GM21515 (cell line): Measurements from ENCODE around the gene S100PBP.
A peak's percentile ranks its signal among the peaks of the same experiment; 100 is the strongest.

Source experiments
- ATAC-seq: cut with Tn5 transposase; IDR thresholded peaks from one replicate; pipeline ENCODE4 v1.9.1; 2021; ENCODE audit not compliant: unreplicated experiment

The S100PBP gene

GRCh38 chr1:32817159-32817814, at the start of gene S100PBP, which contains the start of gene YARS1:
S100PBP (plus strand) TSS chr1:32817653; CDS start chr1:32826100, 8,447 bp downstream.
YARS1 (minus strand) TSS chr1:32817358; CDS start chr1:32817244, 114 bp downstream.
- peak; percentile 77 for ATAC-seq

- no peak for ATAC-seq
Measured at GRCh38 chr1:32768110-32768850, 49.2 kb upstream of the S100PBP start.

- no peak for ATAC-seq
Measured at GRCh38 chr1:32769524-32770220, 47.8 kb upstream of the S100PBP start.

GRCh38 chr1:32770221-32770731, 47.2 kb upstream of the S100PBP start:
- no peak for ATAC-seq

GRCh38 chr1:32770741-32771548, 46.5 kb upstream of the S100PBP start:
- ATAC-seq = no peak

GRCh38 chr1:32771561-32772280, 45.7 kb upstream of the S100PBP start:
- ATAC-seq = no peak

DNA sequence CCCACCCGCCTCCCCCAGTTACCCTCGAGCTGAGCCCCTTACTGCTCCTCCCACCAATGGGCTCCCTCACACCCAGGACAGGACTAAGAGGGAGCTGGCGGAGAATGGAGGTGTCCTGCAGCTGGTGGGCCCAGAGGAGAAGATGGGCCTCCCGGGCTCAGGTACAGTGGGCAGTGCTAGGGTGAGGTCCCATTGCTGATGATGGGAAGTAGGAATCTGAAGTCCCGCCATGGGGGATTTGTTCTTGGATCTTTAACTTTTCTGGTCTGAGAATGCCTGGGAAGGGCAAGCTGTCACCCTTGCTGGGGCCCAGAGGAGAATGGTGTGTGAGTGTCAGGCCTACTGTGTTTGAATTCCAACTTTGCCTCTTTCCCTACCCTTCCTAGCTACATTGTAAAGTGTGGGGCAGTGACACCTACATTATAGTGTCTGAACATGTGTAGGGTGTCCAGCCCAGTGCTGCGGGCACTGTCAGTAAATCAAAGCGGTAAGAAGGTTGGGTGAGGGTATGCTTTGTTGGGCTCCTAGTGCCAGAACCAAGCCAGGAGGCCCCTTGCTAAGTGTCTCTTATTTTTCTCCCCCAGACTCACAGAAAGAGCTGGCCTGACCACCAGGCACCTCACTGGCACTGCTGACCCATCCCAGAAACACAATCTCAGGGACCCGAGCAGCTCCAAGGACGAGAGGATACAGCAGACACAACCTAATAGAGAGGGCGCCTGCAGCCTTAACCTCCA, 45.0 kb upstream of the S100PBP start:
- no peak for ATAC-seq

DNA sequence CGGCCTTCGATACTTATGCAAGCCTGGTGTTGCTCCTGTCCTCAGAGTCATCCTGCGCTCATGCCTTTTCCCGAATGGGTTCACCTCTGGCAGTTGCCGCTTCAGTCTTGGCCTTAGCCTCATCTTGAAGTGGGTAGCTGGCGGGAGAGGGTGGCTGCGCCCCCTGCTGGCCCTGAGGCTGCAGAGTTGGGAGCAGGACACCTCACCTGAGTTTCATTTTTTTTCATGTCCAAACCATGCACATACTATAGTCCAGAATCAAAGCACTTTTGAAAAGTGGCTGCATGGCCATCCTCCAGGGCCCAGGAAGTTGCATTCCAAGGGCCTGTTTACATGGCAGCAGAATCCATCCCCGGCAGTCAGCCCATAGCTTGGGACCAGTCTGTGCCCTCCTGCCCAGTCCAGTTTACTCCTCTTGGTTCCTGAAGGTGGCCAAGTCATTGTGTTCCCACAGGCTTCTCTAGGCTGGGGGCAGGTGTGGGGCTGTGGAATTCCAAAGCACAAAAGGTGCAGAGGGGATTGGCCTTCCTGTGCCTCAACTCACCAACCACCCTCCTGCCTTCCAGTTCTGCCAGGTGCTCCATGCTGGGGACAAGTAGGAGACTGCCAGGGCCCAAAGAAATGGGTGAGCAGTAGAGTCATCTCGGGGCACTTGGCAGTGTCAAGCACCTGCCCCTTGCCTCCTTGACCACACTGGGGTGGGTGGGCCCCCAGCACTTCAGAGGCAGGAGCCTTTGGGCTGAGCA, 44.3 kb upstream of the S100PBP start:
- ATAC-seq = no peak

DNA sequence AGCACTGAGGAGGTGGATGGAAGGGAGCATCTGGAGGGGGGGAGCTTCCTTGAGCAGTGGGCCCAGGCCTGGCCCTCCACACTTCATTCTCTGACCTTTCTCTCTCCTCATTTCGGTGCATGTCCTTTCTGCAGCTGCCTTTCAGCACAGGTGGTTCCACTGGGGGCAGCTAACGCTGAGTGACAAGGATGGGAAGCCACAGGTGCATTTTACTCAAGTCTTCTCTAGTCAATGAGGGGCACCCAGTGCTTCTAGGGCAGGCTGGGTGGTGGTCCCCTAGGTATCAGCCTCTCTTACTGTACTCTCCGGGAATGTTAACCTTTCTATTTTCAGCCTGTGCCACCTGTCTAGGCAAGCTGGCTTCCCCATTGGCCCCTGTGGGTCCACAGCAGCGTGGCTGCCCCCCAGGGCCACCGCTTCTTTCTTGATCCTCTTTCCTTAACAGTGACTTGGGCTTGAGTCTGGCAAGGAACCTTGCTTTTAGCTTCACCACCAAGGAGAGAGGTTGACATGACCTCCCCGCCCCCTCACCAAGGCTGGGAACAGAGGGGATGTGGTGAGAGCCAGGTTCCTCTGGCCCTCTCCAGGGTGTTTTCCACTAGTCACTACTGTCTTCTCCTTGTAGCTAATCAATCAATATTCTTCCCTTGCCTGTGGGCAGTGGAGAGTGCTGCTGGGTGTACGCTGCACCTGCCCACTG, 43.5 kb upstream of the S100PBP start:
- no peak for ATAC-seq

DNA sequence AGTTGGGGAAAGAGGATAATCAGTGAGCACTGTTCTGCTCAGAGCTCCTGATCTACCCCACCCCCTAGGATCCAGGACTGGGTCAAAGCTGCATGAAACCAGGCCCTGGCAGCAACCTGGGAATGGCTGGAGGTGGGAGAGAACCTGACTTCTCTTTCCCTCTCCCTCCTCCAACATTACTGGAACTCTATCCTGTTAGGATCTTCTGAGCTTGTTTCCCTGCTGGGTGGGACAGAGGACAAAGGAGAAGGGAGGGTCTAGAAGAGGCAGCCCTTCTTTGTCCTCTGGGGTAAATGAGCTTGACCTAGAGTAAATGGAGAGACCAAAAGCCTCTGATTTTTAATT, 43.0 kb upstream of the S100PBP start:
- ATAC-seq = no peak

GRCh38 chr1:32774950-32775634, 42.4 kb upstream of the S100PBP start:
- ATAC-seq = no peak

DNA sequence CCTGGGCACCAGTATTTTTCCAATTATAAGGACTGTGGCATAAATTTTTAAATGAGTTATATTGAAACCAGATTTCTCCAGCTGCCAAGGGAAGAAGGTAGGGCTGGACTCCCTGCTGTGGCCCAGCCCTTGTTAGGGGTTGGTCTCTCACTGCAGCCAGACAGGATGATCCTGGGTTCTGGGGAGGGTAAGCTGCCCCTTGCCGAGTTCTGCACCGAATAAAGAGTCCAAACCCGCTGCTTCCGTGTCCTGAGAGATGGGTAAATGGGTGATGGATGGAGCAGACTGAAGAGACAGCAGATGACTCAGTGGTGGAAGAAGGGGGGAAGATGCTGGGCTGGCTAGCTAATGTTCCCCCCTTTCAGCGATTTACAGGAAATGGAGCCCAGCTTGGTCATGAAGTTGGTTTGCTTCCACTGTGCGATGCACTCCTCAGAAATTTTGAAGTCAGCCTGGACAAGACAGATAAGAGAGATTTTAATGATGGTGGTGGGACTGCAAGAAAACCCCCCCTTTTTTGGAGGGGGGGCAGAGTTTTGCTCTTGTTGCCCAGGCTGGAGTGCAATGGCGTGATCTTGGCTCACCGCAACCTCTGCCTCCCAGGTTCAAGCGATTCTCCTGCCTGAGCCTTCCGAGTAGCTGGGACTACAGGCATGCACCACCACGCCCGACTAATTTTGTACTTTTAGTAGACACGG, 41.7 kb upstream of the S100PBP start:
- ATAC-seq = no peak

DNA sequence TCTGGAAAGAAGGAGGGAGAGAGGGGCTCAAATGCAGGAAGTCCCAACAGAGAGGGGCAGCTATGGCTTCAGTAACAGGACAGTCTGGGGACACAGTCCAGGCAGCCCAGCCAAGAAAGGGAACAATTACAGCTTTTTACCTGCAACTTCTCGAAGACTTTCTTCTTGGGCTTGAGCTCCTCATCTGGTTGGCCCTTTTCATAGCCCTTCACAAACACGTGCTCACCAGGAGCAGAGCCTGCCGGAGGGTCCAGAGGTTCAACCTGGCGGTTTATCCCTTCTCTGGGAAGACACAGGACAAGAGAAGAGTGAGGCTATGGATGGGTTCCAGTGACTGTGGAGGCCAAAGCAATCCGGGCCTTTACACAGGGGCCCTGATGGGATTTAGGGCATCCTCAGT, 38.2 kb upstream of the S100PBP start:
- no peak for ATAC-seq

DNA sequence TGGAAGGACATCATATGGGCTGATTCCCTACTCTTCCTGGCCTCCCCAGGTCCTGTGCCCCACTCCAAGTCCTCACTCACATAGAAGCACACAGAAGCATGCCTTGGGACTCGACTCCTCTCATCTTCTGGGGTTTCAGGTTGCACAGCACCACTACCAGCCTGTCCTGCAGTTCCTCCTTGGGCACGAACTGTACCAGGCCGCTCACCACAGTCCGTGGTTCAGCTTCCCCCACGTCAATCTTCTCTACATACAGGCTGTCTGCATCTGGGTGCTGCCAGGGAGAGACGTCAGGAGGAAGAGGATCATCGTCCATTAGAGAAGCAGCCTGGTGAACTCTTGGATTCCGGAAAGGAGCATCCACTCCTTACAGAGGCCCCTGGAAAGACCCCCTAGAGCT, 37.4 kb upstream of the S100PBP start:
- no peak for ATAC-seq

DNA sequence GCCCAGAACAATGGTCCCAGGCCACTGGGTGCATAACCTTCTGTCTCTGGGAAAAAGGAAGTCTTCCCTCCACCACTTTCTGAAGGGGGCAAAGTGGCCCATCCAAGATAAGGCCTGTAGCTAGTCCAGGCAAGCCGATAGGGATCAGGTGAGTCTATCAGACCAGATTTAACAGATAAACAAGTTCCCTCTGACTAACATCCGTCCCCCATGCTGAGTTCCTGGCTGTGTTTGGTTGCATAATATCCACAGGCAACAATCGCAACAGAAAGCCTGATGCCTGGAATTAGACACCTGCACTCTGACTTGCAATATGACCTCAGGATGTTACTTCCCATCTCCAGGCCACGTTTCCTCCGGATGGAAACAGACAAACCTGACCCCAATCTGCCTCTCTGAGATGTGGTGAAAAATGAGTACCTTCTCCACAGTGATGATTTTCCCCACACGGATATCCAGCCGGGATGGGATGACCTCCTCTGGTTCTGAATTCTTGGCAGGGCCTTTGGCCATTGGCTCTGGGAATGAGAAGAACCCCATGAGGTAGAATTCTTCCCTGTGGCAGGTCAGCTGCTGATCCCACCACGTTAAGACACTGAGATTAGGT, 36.7 kb upstream of the S100PBP start:
- no peak for ATAC-seq

- no peak for ATAC-seq
Measured at GRCh38 chr1:32782086-32782485, 35.4 kb upstream of the S100PBP start.

DNA sequence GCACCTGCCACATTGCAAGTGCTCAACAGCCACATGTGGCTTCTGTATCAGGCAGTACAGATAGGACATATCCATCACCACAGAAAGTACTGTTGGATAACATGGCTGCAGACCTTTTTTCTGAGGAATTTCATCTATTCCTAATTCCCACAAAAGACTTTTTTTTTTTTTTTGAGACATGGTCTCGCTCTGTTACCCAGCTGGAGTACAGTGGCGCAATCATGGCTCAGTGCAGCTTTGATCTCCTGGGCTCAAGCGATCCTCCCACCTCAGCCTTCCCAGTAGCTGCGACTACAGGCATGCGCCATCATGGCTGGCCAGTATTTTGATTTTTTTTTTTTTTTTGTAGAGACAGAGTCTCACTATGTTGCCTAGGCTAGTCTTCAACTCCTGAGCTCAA, 33.6 kb upstream of the S100PBP start:
- no peak for ATAC-seq
